Gastroesophageal sphincter (tissue), 4 donors: ENCODE results near the gene MTHFD1L. TPM values are rescaled to one million over a fixed set of nuclear protein-coding genes. Genes with fewer than 3 reads are reported as not detected.
"Not testable (repeated sequence)": the region's sequence is repeated elsewhere in the genome, so short reads cannot be mapped to it uniquely, and the experiment has no call there.

Experiments
- ATAC-seq: fragments of 150-250 bp; one replicate; pipeline ENCODE4 v1.9.1; 2016; ENCODE audit warnings: mild to moderate bottlenecking, moderate library complexity
- H3K27ac ChIP-seq, 4 donors: fragments of 200-600 bp; sonication (generic) in 3 of 4; 1 replicate in 3 of 4; 2 replicates in 1 of 4; pipeline ENCODE4 v1.5.1; 2016 to 2019
- H3K27me3 ChIP-seq: fragments of 200-600 bp; sonication (generic); one replicate; pipeline ENCODE4 v1.5.1; 2019
- H3K36me3 ChIP-seq, 2 donors: fragments of 200-600 bp; sonication (generic); one replicate each; pipeline ENCODE4 v1.5.1; 2019; ENCODE audit warnings: control low read depth in 1 of 2
- H3K4me1 ChIP-seq, 3 donors: fragments of 200-600 bp; sonication (generic); 1 replicate in 2 of 3; 2 replicates in 1 of 3; pipeline ENCODE4 v1.5.1; 2016 to 2019; ENCODE audit warnings: control low read depth in 2 of 3
- H3K4me3 ChIP-seq, 2 donors: fragments of 200-600 bp; sonication (generic); one replicate each; pipeline ENCODE4 v1.5.1; 2019; ENCODE audit warnings: mild to moderate bottlenecking in 1 of 2, moderate library complexity in 1 of 2
- H3K9me3 ChIP-seq, 3 donors: fragments of 200-600 bp; sonication (generic); one replicate each; pipeline ENCODE4 v1.5.1; 2017 to 2019; ENCODE audit warnings: control low read depth in 2 of 3
- EP300 ChIP-seq: sonication (generic); formaldehyde crosslinking; IDR thresholded peaks from one replicate; pipeline ENCODE4 v1.6.1; 2017; ENCODE audit warnings: antibody characterized with exemption, mild to moderate bottlenecking
- POLR2A ChIP-seq, 2 donors: fragments of 450-650 bp; IDR thresholded peaks; one replicate each; pipeline ENCODE4 v1.6.1; 2017; ENCODE audit warnings: antibody characterized with exemption in 2 of 2, mild to moderate bottlenecking in 2 of 2, moderate library complexity in 1 of 2
- POLR2AphosphoS5 ChIP-seq: sonication (generic); formaldehyde crosslinking; IDR thresholded peaks from one replicate; pipeline ENCODE4 v1.6.1; 2017; ENCODE audit warnings: antibody characterized with exemption
- WGBS, 2 donors: methylation state at CpG; one replicate each; pipeline ENCODE4 v1.1.5; 2018; ENCODE audit warnings: low coverage in 1 of 2; 5-methylcytosine and 5-hydroxymethylcytosine counted together
- total RNA-seq, 4 donors: library from RNA; depleted of rRNA; stranded (reverse); fragments of >200 nt; gene quantifications; one replicate each; pipeline ENCODE4 v1.1.0, GENCODE V29; 2016
- TF ChIP-seq, protein P1 (sequence below), 4 experiments: fragments of 200-600 bp in 2 of 4; fragments of 450-650 bp in 2 of 4; sonication (generic) in 1 of 4; IDR thresholded peaks; one replicate each; pipeline ENCODE4 v1.5.1; 2017 to 2019; ENCODE audit warnings: antibody characterized with exemption in 4 of 4, mild to moderate bottlenecking in 2 of 4, moderate library complexity in 2 of 4

MTHFD1L gene
- total RNA-seq, 4 donors from 2014 or later, result 1.2 to 10.8 (median 4.0) TPM

DNA sequence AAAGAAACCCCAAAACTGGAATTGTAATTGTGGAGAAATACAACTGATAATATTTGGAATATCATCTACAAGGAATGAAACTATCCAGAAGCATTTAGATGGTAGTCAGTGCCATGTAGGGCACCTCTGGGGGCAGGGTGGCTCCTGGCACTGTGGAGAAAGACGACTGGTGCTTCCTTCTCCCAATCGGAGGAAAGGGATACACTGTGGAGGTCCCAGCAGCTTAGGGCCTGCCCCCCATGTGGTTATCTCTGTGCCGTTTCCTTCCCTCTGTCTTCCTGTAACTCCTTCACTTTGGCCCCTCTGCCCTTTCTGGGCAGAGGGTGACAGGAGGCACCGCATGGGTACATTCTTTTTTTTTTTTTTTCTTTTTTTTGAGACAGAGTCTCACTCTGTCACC lies 178.4 kb downstream of the MTHFD1L start:
- no peak for TF ChIP-seq EP300
- TF ChIP-seq, protein P1, sequence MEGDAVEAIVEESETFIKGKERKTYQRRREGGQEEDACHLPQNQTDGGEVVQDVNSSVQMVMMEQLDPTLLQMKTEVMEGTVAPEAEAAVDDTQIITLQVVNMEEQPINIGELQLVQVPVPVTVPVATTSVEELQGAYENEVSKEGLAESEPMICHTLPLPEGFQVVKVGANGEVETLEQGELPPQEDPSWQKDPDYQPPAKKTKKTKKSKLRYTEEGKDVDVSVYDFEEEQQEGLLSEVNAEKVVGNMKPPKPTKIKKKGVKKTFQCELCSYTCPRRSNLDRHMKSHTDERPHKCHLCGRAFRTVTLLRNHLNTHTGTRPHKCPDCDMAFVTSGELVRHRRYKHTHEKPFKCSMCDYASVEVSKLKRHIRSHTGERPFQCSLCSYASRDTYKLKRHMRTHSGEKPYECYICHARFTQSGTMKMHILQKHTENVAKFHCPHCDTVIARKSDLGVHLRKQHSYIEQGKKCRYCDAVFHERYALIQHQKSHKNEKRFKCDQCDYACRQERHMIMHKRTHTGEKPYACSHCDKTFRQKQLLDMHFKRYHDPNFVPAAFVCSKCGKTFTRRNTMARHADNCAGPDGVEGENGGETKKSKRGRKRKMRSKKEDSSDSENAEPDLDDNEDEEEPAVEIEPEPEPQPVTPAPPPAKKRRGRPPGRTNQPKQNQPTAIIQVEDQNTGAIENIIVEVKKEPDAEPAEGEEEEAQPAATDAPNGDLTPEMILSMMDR (IDR thresholded peaks at IDR 0.05), result no peak
- no peak for TF ChIP-seq POLR2A (IDR thresholded peaks at IDR 0.05)
- no peak for TF ChIP-seq POLR2AphosphoS5
- Histone ChIP-seq H3K36me3 (no peaks in the 10 kb centered on the region), H3K9me3 (no peaks in the 10 kb centered on the region), H3K27ac (peak overlapping the region in 2 of 4 donors; percentile 71 to 75), H3K27me3 (no peaks in the 10 kb centered on the region), H3K4me1 (peaks cover 0 to 30% (median 3%) of the 10 kb centered on the region in 3 donors), H3K4me3 (no peak overlapping the region)
- no peak for ATAC-seq
- WGBS, 2 donors, result 82 to 100% methylated on average over 1 to 4 of the region's 4 CpGs

GRCh38 chr6:151044465-151045441 lies 179.3 kb downstream of the MTHFD1L start:
- H3K9me3 ChIP-seq, result no peaks in the 10 kb centered on the region
- ATAC-seq, result peak; percentile 53
- 33 to 42% methylated on average over 12 to 22 of the region's 26 CpGs for WGBS, 2 donors
- no peak for TF ChIP-seq POLR2A (IDR thresholded peaks at IDR 0.05)
- no peak for TF ChIP-seq EP300
- TF ChIP-seq, protein P1 (IDR thresholded peaks at IDR 0.05), result no peak
- TF ChIP-seq POLR2AphosphoS5, result no peak
- H3K4me1 ChIP-seq, result peaks cover 0 to 30% (median 3%) of the 10 kb centered on the region in 3 donors
- H3K36me3 ChIP-seq, result no peaks in the 10 kb centered on the region
- peak overlapping the region; percentile 2 to 76 (median 73) for H3K27ac ChIP-seq
- no peaks in the 10 kb centered on the region for H3K27me3 ChIP-seq
- peak overlapping the region in 1 of 2 donors; percentile 37 for H3K4me3 ChIP-seq

DNA sequence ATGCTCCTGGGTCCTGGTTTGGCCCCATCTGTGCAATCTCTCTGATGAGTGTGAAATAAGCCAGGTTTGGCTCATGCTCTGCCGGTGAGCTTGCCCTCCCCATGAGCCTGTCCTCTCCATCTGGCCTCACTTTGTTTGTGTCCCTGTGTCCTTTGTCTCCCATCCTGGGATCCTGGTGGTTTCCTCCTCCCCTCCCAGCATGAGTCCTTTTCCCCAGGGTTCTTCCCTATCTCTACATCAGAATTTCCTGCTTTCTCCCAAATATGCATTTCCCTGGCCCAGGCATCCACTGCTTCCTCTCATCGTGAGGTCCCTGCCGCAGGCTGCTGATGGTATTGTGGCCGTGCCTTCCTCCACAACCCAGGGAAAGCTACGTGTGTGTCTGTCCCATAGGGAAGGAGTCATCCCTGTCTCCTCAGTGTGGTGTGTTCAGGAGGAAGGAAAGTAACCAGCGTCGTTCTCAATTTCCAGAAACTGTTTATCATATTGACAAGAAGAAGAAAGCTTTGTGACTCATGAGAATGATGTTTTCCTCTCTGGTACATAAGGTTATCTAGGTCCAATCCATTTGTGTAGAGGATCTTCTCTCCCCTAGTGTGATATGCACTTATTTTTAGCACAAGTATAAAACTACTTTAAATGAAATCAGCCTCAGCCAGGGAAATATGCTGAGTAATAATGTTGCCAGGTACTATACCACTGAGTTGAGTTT lies 180.2 kb downstream of the MTHFD1L start:
- H3K4me3 ChIP-seq, result not testable (repeated sequence)
- peaks cover 0 to 30% (median 3%) of the 10 kb centered on the region in 3 donors for H3K4me1 ChIP-seq

GRCh38 chr6:151051164-151051563 lies 185.7 kb downstream of the MTHFD1L start:
- ATAC-seq, result no peak
- TF ChIP-seq POLR2AphosphoS5, result no peak
- TF ChIP-seq EP300, result no peak
- TF ChIP-seq, protein P1 (IDR thresholded peaks at IDR 0.05), result no peak
- TF ChIP-seq POLR2A (IDR thresholded peaks at IDR 0.05), result no peak
- Histone ChIP-seq H3K27me3 (no peaks in the 10 kb centered on the region), H3K4me3 (no peak overlapping the region), H3K27ac (no peak overlapping the region), H3K36me3 (no peaks in the 10 kb centered on the region), H3K4me1 (peaks cover 0 to 13% (median 0%) of the 10 kb centered on the region in 3 donors), H3K9me3 (no peaks in the 10 kb centered on the region)
- WGBS, 2 donors, result 87 to 97% methylated on average over 4 to 6 of the region's 6 CpGs

More for the DNA sequence above, 180.2 kb downstream of the MTHFD1L start:
- peak overlapping the region in 3 of 4 donors; percentile 71 to 76 (median 75) for H3K27ac ChIP-seq
- H3K36me3 ChIP-seq, H3K9me3 ChIP-seq, ATAC-seq, H3K27me3 ChIP-seq: not testable (repeated sequence)
- WGBS, 2 donors, result 14 to 27% methylated on average over 1 to 6 of the region's 7 CpGs
- TF ChIP-seq POLR2AphosphoS5, result peak; percentile 35

DNA sequence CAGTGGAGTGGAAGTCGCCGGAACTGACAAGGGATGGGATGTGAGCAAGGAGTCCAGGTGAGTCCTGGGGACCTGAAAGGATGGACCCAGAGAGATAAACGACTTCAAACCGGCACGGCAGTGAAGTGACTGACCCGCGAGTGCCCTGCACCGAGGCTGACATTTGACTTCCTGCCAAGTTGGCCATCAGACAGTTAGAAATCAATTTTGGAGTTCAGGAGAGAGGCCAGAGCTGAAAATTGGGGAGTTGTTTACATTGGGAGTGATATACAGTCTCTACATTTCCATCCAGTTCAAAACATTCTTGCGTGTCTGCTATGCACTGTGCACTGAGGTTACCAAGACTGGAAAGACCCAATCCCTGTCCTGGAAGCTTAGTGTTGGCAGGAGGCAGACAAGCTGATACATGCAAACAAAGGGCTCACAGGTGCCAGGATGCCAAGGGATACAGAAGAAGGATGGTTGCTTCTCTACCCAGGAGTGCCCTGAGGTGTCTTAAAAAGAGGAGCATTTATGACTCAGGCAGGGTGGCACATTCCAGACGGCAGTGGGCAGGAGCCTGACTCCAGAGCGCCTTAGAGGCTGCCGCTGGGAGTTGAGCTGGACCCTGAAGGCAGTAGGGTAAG lies 186.6 kb downstream of the MTHFD1L start:
- Histone ChIP-seq H3K27me3 (no peaks in the 10 kb centered on the region), H3K36me3 (no peaks in the 10 kb centered on the region), H3K9me3 (no peaks in the 10 kb centered on the region), H3K27ac (no peak overlapping the region), H3K4me3 (no peak overlapping the region), H3K4me1 (peaks cover 0 to 13% (median 0%) of the 10 kb centered on the region in 3 donors)
- TF ChIP-seq POLR2A (IDR thresholded peaks at IDR 0.05), result no peak
- no peak for TF ChIP-seq POLR2AphosphoS5
- TF ChIP-seq, protein P1 (IDR thresholded peaks at IDR 0.05), result no peak
- TF ChIP-seq EP300, result no peak
- WGBS, 2 donors, result 62 to 88% methylated on average over 4 of the region's 12 CpGs
- no peak for ATAC-seq
